ENCODE measurements around the gene EPYC.

Gene EPYC

GRCh38 chr12:90921536-90921935 lies 83.2 kb downstream of the EPYC start:
- no peak for DNase-seq
- Histone ChIP-seq H3K4me1 (no peaks in the 10 kb centered on the region), H3K27me3 (no peaks in the 10 kb centered on the region), H3K36me3 (no peaks in the 10 kb centered on the region), H3K4me3 (ENCODE audit: low read depth, low read length) (no peak overlapping the region), H3K9me3 (no peaks in the 10 kb centered on the region)
- no peak for TF ChIP-seq CTCF (IDR thresholded peaks at IDR 0.05; ENCODE audit: low read depth, low read length)

GRCh38 chr12:90920222-90920621 lies 84.5 kb downstream of the EPYC start:
- no peaks in the 10 kb centered on the region for H3K4me1 ChIP-seq
- no peaks in the 10 kb centered on the region for H3K27me3 ChIP-seq
- H3K9me3 ChIP-seq, result no peaks in the 10 kb centered on the region
- H3K4me3 ChIP-seq (ENCODE audit: low read depth, low read length), result no peak overlapping the region
- DNase-seq, result no peak
- TF ChIP-seq CTCF (IDR thresholded peaks at IDR 0.05; ENCODE audit: low read depth, low read length), result no peak
- H3K36me3 ChIP-seq, result no peaks in the 10 kb centered on the region

GRCh38 chr12:90917431-90917830 lies 87.3 kb downstream of the EPYC start:
- no peaks in the 10 kb centered on the region for H3K4me1 ChIP-seq
- no peaks in the 10 kb centered on the region for H3K9me3 ChIP-seq
- H3K36me3 ChIP-seq, result no peaks in the 10 kb centered on the region
- TF ChIP-seq CTCF (IDR thresholded peaks at IDR 0.05; ENCODE audit: low read depth, low read length), result no peak
- no peak overlapping the region for H3K4me3 ChIP-seq (ENCODE audit: low read depth, low read length)
- no peak for DNase-seq
- H3K27me3 ChIP-seq, result no peaks in the 10 kb centered on the region

GRCh38 chr12:90916516-90916915 lies 88.3 kb downstream of the EPYC start:
- H3K4me1 ChIP-seq, result no peaks in the 10 kb centered on the region
- H3K36me3 ChIP-seq, result no peaks in the 10 kb centered on the region
- H3K4me3 ChIP-seq (ENCODE audit: low read depth, low read length), result no peak overlapping the region
- H3K9me3 ChIP-seq, result no peaks in the 10 kb centered on the region
- no peak for TF ChIP-seq CTCF (IDR thresholded peaks at IDR 0.05; ENCODE audit: low read depth, low read length)
- no peaks in the 10 kb centered on the region for H3K27me3 ChIP-seq
- no peak for DNase-seq

- DNase-seq, result no peak
- no peaks in the 10 kb centered on the region for H3K36me3 ChIP-seq
- H3K4me3 ChIP-seq (ENCODE audit: low read depth, low read length), result no peak overlapping the region
- no peaks in the 10 kb centered on the region for H3K9me3 ChIP-seq
- H3K4me1 ChIP-seq, result no peaks in the 10 kb centered on the region
- H3K27me3 ChIP-seq, result no peaks in the 10 kb centered on the region
- no peak for TF ChIP-seq CTCF (IDR thresholded peaks at IDR 0.05; ENCODE audit: low read depth, low read length)
Observed at GRCh38 chr12:90915353-90915752, 89.4 kb downstream of the EPYC start.
